Caco-2 (cell line): ENCODE results near the gene NBL1. TPM values are rescaled to one million over a fixed set of nuclear protein-coding genes. Genes with fewer than 3 reads are reported as not detected.

Source experiments
- BruUV-seq: library from RNA; stranded (reverse); fragments of 400-500 nt; replicated peaks from 2 replicates; lab custom pipeline; 2021; lab: Mats Ljungman, UMichigan
- CTCF ChIA-PET: fragments of 300-600 bp; sonication (Branson Sonifier 250); formaldehyde crosslinking; loops from one replicate; lab custom pipeline; 2022; ENCODE audit warnings: antibody characterized with exemption; lab: Charles Lee
- POLR2A ChIA-PET: fragments of 300-600 bp; sonication (Branson Sonifier 250); formaldehyde crosslinking; loops from one replicate; lab custom pipeline; 2022; ENCODE audit warnings: antibody characterized with exemption; lab: Charles Lee
- DNase-seq, 2 experiments: peaks; one replicate each; pipeline versions ENCODE4 v3.0.0 to v3.0.0-alpha.2; 2020 to 2022
- H3K27me3 ChIP-seq: replicated peaks from 2 replicates; pipeline ENCODE4 v1.6.0; 2011; ENCODE audit warnings: low read length; ENCODE audit not compliant: control insufficient read depth, insufficient read depth
- H3K36me3 ChIP-seq: 2 replicates; pipeline ENCODE4 v1.5.1; 2011; ENCODE audit warnings: low read length; ENCODE audit not compliant: control insufficient read depth, insufficient read depth
- H3K4me1 ChIP-seq: fragments of 250-450 bp; sonication (Bioruptor Pico); 2 replicates; pipeline ENCODE4 v1.5.1; 2020; ENCODE audit warnings: mild to moderate bottlenecking
- H3K4me3 ChIP-seq: 2 replicates; pipeline ENCODE4 v1.5.1; 2011; ENCODE audit warnings: low read depth, mild to moderate bottlenecking, control low read depth, low read length
- H3K9me3 ChIP-seq: fragments of 250-450 bp; sonication (Bioruptor Pico); 2 replicates; pipeline ENCODE4 v1.5.1; 2020; ENCODE audit warnings: mild to moderate bottlenecking, moderate library complexity
- H3K27ac Mint-ChIP-seq: one replicate; pipeline ENCODE4 v1.8.0; 2022; ENCODE audit warnings: mixed read lengths; ENCODE audit not compliant: unreplicated experiment
- H3K27me3 Mint-ChIP-seq: one replicate; pipeline ENCODE4 v1.8.0; 2022; ENCODE audit warnings: mixed read lengths; ENCODE audit not compliant: insufficient read depth, unreplicated experiment
- H3K36me3 Mint-ChIP-seq: one replicate; pipeline ENCODE4 v1.8.0; 2022; ENCODE audit warnings: mild to moderate bottlenecking, mixed read lengths; ENCODE audit not compliant: insufficient read depth, unreplicated experiment
- H3K4me1 Mint-ChIP-seq: one replicate; pipeline ENCODE4 v1.8.0; 2022; ENCODE audit warnings: low read depth, mixed read lengths; ENCODE audit not compliant: unreplicated experiment
- H3K4me3 Mint-ChIP-seq: one replicate; pipeline ENCODE4 v1.8.0; 2022; ENCODE audit warnings: mild to moderate bottlenecking, moderate library complexity, mixed read lengths; ENCODE audit not compliant: unreplicated experiment
- H3K9me3 Mint-ChIP-seq: one replicate; pipeline ENCODE4 v1.8.0; 2022; ENCODE audit warnings: mixed read lengths; ENCODE audit not compliant: unreplicated experiment
- CTCF ChIP-seq, 2 experiments: fragments of 200-600 bp in 1 of 2; IDR thresholded peaks; 1 replicate in 1 of 2; 2 replicates in 1 of 2; pipeline versions ENCODE4 v1.5.1 to v1.8.0; 2011 to 2022; ENCODE audit warnings: antibody characterized with exemption in 1 of 2, control low read depth in 1 of 2, inconsistent platforms in 1 of 2, low read depth in 1 of 2, low read length in 1 of 2, mild to moderate bottlenecking in 1 of 2, moderate library complexity in 1 of 2; ENCODE audit not compliant: insufficient read depth in 1 of 2, severe bottlenecking in 1 of 2, unreplicated experiment in 1 of 2
- intact Hi-C: fragments of 100-400 bp; cut with micrococcal nuclease; formaldehyde crosslinking; loops from one replicate; pipeline ENCODE4 v1.10.0; 2022; ENCODE audit not compliant: unreplicated experiment
- total RNA-seq: library from RNA; stranded (reverse); gene quantifications from 2 replicates; pipeline ENCODE4 v1.2.3, GENCODE V29; 2022

NBL1 gene
- total RNA-seq, 1 experiment from 2014 or later, result 24.0 TPM

- TF ChIP-seq CTCF (IDR thresholded peaks at IDR 0.05; ENCODE audit: insufficient read depth in 1 of 2, low read depth in 1 of 2, low read length in 1 of 2, severe bottlenecking in 1 of 2, unreplicated experiment in 1 of 2), result no peak
- H3K27me3 ChIP-seq, result no peaks in the 10 kb centered on the region
- no peak overlapping the region for H3K4me3 ChIP-seq
- Mint-ChIP-seq H3K9me3 (no peaks in the 10 kb centered on the region), H3K27me3 (no peaks in the 10 kb centered on the region), H3K27ac (no peak overlapping the region), H3K36me3 (no peaks in the 10 kb centered on the region), H3K4me3 (no peak overlapping the region), H3K4me1 (no peaks in the 10 kb centered on the region)
- no peaks in the 10 kb centered on the region for H3K9me3 ChIP-seq
- H3K4me1 ChIP-seq, result no peaks in the 10 kb centered on the region
- no peaks in the 10 kb centered on the region for H3K36me3 ChIP-seq
- ChIA-PET POLR2A (no interaction called here), CTCF (no interaction called here)
- BruUV-seq, result no TSS peak
- intact Hi-C loops, result no loop called here
- DNase-seq, result no peak
These were observed 52.7 kb downstream of the NBL1 start for GRCh38 chr1:19696820-19697219.

- Histone ChIP-seq H3K27me3 (no peaks in the 10 kb centered on the region), H3K36me3 (no peaks in the 10 kb centered on the region), H3K9me3 (no peaks in the 10 kb centered on the region), H3K4me3 (no peak overlapping the region), H3K4me1 (no peaks in the 10 kb centered on the region)
- no TSS peak for BruUV-seq
- intact Hi-C loops, result no loop called here
- no peaks in the 10 kb centered on the region for H3K36me3 Mint-ChIP-seq
- H3K4me1 Mint-ChIP-seq, result no peaks in the 10 kb centered on the region
- no peaks in the 10 kb centered on the region for H3K9me3 Mint-ChIP-seq
- H3K27me3 Mint-ChIP-seq, result no peaks in the 10 kb centered on the region
- TF ChIP-seq CTCF (IDR thresholded peaks at IDR 0.05; ENCODE audit: insufficient read depth in 1 of 2, low read depth in 1 of 2, low read length in 1 of 2, severe bottlenecking in 1 of 2, unreplicated experiment in 1 of 2), result no peak
- no peak overlapping the region for H3K27ac Mint-ChIP-seq
- DNase-seq, result no peak
- POLR2A ChIA-PET, result no interaction called here
- CTCF ChIA-PET, result no interaction called here
- H3K4me3 Mint-ChIP-seq, result no peak overlapping the region
These were observed 54.1 kb downstream of the NBL1 start for GRCh38 chr1:19698181-19698580.

GRCh38 chr1:19700079-19700777 is 56.1 kb downstream of the NBL1 start:
- no peak overlapping the region for H3K4me3 Mint-ChIP-seq
- no peak for TF ChIP-seq CTCF (IDR thresholded peaks at IDR 0.05; ENCODE audit: insufficient read depth in 1 of 2, low read depth in 1 of 2, low read length in 1 of 2, severe bottlenecking in 1 of 2, unreplicated experiment in 1 of 2)
- no peak overlapping the region for H3K4me3 ChIP-seq
- no peaks in the 10 kb centered on the region for H3K27me3 Mint-ChIP-seq
- H3K4me1 ChIP-seq, result no peaks in the 10 kb centered on the region
- no TSS peak for BruUV-seq
- no peak overlapping the region for H3K27ac Mint-ChIP-seq
- no peaks in the 10 kb centered on the region for H3K9me3 ChIP-seq
- H3K27me3 ChIP-seq, result no peaks in the 10 kb centered on the region
- H3K36me3 Mint-ChIP-seq, result no peaks in the 10 kb centered on the region
- DNase-seq, result no peak
- no peaks in the 10 kb centered on the region for H3K36me3 ChIP-seq
- intact Hi-C loops, result no loop called here
- H3K9me3 Mint-ChIP-seq, result no peaks in the 10 kb centered on the region
- ChIA-PET POLR2A (no interaction called here), CTCF (no interaction called here)
- no peaks in the 10 kb centered on the region for H3K4me1 Mint-ChIP-seq
